HG02885 (cell line): ENCODE data around the gene MKI67.

Experiments used
- ATAC-seq: cut with Tn5 transposase; IDR thresholded peaks from one replicate; pipeline ENCODE4 v1.9.1; 2021; ENCODE audit warnings: mild to moderate bottlenecking; ENCODE audit not compliant: unreplicated experiment, poor library complexity

The MKI67 gene

DNA sequence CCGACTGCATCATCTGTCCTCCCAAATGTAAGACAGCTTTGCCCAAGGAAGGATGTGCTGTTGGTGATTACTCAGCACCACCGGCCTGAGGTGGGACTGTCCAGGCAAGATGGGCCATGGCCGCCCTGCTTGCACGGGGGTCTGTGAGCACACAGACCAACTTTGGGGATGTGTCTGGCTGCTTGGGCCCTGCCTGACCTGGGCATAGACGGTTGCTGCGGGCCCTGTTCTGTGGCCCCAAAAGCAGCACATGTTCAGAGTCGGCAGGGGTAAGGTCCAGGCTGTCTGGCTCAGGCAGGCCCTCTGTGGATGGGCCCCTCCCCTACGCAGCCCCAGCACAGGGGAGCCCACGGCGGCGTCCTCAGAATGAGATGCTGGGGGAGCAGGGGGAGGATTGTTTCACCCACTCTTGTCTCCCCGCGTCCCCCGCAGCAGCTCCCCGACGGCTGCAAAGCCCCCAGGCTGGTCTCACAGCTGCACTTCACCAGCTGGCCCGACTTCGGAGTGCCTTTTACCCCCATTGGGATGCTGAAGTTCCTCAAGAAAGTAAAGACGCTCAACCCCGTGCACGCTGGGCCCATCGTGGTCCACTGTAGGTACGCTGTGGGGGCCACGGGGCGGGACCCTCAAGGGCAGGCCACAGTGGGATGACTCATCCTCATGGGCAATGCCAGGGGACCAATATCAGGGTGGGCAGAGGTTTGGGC is 58.4 kb downstream of the MKI67 start:
- ATAC-seq, result no peak

DNA sequence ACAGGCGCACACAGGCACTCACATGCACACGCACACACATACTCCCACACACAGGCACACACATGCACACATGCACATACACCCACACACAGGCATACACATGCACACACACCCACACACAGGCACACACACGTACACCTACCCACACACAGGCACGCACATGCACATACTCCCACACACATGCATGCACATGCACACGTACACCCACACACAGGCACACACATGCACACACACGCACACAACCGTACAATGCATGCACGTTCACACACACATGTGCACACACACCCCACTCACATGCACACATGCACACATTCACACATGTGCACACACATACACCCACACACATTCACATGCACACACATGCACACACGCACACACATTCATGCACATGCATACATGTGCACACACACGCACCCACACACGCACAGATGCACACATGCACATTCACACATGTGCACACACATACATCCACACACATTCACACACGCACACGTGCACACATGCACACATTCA is 59.3 kb downstream of the MKI67 start:
- ATAC-seq, result no peak

DNA sequence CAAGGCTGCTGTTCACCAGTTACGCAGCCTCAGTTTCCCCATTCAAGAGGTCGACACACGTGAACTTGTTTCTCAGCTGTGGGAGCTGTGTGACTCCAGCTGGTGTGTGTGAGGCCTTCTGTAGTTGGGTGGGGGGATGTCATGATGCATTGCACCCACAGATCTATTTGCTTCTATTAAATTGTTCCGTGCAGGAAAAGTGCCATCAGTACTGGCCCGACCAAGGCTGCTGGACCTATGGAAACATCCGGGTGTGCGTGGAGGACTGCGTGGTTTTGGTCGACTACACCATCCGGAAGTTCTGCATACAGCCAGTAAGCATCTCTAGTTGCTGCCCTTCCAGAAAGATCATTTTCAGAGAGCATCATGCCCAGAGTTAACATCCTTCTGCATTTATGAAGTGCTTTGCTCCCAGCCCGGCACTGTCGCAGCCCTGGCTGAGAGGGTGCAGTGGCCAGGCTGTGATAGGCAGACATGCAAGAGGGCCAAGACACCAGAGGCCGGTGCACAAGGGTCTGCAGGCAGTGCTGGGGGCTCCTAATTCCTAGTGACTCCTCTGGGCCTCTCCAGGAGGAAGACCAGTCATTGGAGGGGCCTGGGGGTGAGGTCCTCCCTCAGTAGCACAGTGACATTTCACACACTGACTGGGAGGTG is 60.2 kb downstream of the MKI67 start:
- no peak for ATAC-seq

GRCh38 chr10:128064970-128065580 is 61.1 kb downstream of the MKI67 start:
- ATAC-seq, result peak; percentile 37

- peak; percentile 42 for ATAC-seq
These were observed 61.9 kb downstream of the MKI67 start for GRCh38 chr10:128064108-128064969.

- peak; percentile 38 for ATAC-seq
These were observed 62.5 kb downstream of the MKI67 start for GRCh38 chr10:128063736-128064107.

DNA sequence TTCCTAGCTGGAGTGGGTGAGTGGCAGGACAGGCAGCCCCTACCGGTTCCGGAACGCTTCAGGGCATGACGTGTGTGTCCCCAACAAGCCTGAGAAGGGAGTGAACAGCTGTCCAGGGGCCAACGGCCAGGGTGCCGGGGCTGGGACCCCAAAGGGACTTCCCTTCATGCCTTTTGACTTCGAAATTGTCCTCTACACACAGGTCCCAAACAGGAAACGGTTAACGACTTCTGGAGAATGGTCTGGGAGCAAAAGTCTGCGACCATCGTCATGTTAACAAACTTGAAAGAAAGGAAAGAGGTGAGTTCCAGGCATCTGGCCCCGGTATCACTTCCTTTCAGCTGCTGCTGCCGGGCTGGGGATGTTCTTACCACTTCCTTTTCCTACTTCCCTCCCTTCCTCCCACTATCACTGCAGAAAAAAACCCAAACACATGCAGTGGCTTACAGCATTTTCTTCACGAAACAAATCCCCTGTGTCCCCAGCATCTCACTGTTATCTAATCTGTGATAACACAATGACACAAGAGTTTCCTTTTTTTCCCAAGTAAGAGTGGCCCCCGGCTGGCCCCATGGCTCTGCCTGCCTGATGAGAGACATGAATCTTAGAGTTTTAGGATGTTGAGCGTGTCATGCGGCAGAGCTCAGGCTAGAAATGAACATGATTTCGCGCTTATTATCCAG is 63.2 kb downstream of the MKI67 start:
- peak; percentile 52 for ATAC-seq

GRCh38 chr10:128062331-128062880 is 63.8 kb downstream of the MKI67 start:
- peak; percentile 4 for ATAC-seq

DNA sequence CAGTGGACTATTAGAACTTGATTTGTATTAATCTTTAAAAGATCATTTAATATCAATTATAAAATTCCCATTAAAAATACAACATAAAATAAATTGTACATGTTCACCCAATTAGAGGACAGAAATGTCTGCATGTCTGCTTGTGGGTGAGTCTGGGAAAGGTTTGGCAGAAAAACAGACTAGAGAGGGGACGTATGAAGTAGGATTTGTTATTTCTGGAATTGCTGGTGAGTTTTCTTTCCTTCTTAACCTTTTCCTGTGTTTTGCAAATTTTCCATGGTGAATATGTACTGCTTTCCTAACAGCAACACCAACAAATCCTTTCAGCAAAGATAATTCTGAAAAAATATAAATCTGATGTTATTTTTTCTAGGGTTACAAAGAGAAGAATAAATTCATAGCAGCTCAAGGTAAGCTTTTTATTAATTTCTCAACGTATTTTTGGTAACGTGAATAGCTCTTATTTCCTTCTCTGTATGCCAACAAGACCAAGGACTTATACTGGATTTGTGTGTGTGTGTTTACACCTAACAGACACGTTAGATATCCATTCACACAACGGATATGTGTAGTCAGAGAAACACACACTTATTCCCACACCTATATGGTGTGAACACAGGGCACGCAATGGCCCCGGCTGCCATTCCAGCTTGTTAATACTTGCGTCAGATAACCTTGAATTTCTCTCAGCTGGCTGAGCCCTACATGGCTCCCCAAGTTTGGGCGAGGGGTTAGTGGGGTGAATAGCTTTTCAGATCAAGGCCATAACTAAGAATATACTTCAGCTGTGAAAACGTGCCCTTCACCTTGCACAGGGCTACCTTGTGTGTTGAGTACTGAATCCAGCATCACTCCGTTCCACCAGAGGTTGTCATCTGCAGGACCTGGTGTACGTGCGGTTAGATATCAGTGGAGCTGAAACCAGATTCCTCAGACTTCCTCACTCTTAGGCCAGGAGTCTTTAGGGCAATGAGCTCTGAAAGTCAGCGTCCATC is 64.6 kb downstream of the MKI67 start:
- ATAC-seq, result no peak

- no peak for ATAC-seq
These were observed 65.6 kb downstream of the MKI67 start for GRCh38 chr10:128060341-128061250.

- no peak for ATAC-seq
These were observed 66.3 kb downstream of the MKI67 start for GRCh38 chr10:128059982-128060293.

DNA sequence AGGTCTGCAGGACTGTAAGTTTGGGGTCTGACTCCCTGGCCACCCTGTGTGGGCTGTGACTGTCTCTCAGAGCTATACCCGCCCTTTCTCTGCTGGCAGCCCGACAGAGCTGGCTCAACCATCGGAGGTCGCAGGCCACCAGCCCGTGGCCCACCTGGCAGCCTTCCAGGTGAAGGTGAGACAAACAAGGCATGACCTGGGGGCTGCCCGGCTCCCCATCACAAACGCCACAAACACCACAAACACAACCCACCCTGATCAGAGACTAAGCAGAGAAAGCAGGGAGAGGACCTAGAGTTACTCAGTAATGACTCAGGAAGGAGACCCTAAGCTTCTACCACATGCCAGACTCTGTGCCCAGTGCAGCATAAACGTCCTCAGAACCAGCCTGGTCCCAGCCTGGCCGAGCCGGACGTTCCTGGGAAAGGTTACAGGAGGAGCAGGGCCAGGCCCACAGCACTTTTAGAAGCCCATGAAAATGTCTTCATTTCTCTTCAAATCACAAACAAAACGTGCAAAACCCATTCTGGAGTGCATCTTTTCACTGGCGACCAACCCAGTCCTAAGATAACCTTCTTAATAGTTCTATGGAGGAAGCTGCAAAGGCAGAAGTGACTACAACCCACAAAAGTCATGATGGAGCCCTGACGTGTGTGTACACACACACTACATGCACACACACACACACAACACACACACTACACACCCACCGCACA is 66.8 kb downstream of the MKI67 start:
- ATAC-seq, result no peak

- no peak for ATAC-seq
These were observed 67.5 kb downstream of the MKI67 start for GRCh38 chr10:128058750-128059134.

DNA sequence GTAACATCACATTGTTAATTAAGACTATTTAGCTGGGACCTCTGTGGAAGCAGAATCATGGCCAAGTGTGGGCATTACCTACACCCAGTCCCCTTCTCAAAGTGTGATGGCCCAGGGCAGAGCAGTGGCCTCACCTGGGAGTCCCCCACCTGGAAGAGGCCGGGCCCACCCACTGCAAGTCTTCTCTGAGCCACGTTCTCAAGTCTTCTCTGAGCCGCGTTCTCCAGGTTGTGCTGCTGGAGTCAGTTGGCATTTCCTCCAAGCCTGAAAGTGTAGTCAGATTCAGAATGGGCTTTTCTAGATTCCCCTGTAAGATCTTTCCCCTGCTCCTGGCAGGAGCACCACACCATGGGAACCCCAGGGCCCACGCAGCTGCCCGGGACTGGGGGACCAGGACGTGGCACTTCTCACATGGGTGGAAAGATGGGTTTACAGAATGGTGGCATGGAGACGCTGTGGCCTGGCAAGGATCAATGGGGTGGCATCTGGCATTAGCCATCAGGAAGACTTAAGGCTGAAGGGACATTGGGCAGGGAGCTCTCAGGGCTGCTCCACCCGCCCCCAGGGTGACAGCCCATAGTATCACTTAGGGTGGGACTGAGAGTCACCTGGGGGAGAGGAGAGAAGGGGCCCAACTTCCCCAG is 68.0 kb downstream of the MKI67 start:
- no peak for ATAC-seq

GRCh38 chr10:128056303-128057050 is 69.7 kb downstream of the MKI67 start:
- ATAC-seq, result no peak
